Upper lobe of left lung (tissue), 6 donors: ENCODE data around the gene STX8. TPM values are rescaled to one million over a fixed set of nuclear protein-coding genes. Genes with fewer than 3 reads are reported as not detected.
A peak's percentile ranks its signal among the peaks of the same experiment; 100 is the strongest.

Experiments
- ATAC-seq, 2 donors: fragments of 200-7000 bp; cut with Tn5 transposase; one replicate each; pipeline ENCODE4 v1.9.1; 2022; ENCODE audit warnings: mild to moderate bottlenecking in 2 of 2, moderate library complexity in 2 of 2; ENCODE audit not compliant: low FRiP score in 2 of 2
- DNase-seq, 2 donors: peaks; one replicate each; pipeline ENCODE4 v3.0.0-alpha.2; 2019 to 2020
- H3K27ac ChIP-seq, 4 donors: fragments of 200-600 bp; sonication (generic); one replicate each; pipeline ENCODE4 v1.5.1; 2016 to 2019
- H3K27me3 ChIP-seq, 4 donors: fragments of 200-600 bp; sonication (generic); one replicate each; pipeline ENCODE4 v1.5.1; 2017 to 2019
- H3K36me3 ChIP-seq, 4 donors: fragments of 200-600 bp; sonication (generic); one replicate each; pipeline ENCODE4 v1.5.1; 2016 to 2019
- H3K4me1 ChIP-seq, 4 donors: fragments of 200-600 bp; sonication (generic); one replicate each; pipeline ENCODE4 v1.5.1; 2018 to 2019
- H3K4me3 ChIP-seq, 4 donors: fragments of 200-600 bp; sonication (generic); one replicate each; pipeline ENCODE4 v1.5.1; 2017 to 2019; ENCODE audit warnings: mild to moderate bottlenecking in 2 of 4, moderate library complexity in 1 of 4
- H3K9me3 ChIP-seq, 4 donors: fragments of 200-600 bp; sonication (generic); one replicate each; pipeline ENCODE4 v1.5.1; 2018 to 2019
- EP300 ChIP-seq, 4 donors: sonication (generic); formaldehyde crosslinking; IDR thresholded peaks; one replicate each; pipeline ENCODE4 v1.5.1; 2017; ENCODE audit warnings: antibody characterized with exemption in 4 of 4, control low read depth in 2 of 4
- POLR2A ChIP-seq, 4 donors: fragments of 450-650 bp; IDR thresholded peaks; one replicate each; pipeline ENCODE4 v1.5.1; 2016 to 2017; ENCODE audit warnings: antibody characterized with exemption in 4 of 4, mild to moderate bottlenecking in 2 of 4
- POLR2AphosphoS5 ChIP-seq, 2 donors: sonication (generic); formaldehyde crosslinking; IDR thresholded peaks; one replicate each; pipeline ENCODE4 v1.5.1; 2017; ENCODE audit warnings: antibody characterized with exemption in 2 of 2
- WGBS, 2 donors: methylation state at CpG; one replicate each; pipeline ENCODE4 v1.1.5; 2017 to 2018; 5-methylcytosine and 5-hydroxymethylcytosine counted together
- total RNA-seq, 6 donors: library from RNA; depleted of rRNA in 4 of 6; stranded (reverse); fragments of >200 nt in 4 of 6; gene quantifications; one replicate each; pipeline versions ENCODE4 v1.1.0 to v1.2.1, GENCODE V29; 2016 to 2021
- TF ChIP-seq, protein P1 (sequence below), 6 experiments: fragments of 450-650 bp in 4 of 6; fragments of 200-600 bp in 2 of 6; sonication (generic) in 2 of 6; IDR thresholded peaks; one replicate each; pipeline ENCODE4 v1.5.1; 2016 to 2019; ENCODE audit warnings: antibody characterized with exemption in 6 of 6
- donor health status: DM: no; HTN: no; CAD: no; lungs with moderate emphysema.
- donor health status: DM: no; HTN: yes; CAD: no; lungs with severe emphysema.

The STX8 gene
- total RNA-seq, 6 donors from 2014 or later, result 39.2 to 138 (median 52.3) TPM

DNA sequence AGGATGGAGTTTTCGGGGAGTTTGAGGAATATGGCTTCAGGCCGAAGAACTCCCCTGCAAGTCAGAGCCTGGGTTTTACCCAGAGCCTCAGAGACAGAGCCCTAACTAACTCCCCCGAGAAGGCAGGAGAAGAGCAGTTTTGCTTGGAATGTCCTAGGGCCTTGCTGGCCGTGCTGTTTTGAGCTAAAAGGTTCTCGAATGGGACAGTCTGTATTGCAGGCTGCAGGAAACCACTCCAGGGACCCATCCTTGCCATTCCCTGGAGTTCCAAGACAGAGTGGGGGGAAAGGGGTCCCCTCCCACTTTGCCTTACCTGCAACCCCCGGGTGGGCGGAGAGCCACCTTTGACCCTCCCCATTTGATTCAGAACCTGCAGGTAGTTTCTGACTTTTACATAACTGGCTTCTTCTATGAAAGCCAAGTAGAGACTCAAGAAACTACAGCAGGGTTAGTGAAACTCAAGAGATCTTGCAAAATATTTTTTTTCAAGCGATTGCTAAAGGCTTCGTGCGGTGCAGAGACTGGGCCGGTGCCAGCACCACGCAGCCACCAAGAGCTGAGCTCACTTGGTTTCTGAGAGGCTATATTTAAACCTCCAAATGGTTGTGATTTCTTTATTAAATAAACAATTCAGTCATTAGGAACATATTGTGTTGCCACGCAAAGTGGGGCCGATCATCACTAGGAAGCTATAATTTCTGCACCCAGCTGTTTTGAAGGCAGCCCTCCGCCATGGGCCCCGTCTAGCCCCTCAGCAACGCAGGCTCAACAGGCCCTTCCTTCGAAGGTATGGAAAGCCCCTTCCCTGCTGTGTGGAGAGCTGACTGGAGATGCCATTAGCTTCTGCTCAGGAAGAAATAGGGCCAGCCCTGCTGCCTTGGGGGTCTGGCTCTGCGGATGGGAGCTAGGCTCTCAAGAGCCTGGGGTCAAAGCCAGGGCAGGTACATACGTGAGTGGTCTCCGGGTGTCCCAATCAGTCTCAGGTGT is 331.3 kb downstream of the STX8 start:
- Histone ChIP-seq H3K4me3 (no peak overlapping the region), H3K9me3 (no peaks in the 10 kb centered on the region), H3K36me3 (peaks cover 0 to 12% (median 3%) of the 10 kb centered on the region in 4 donors), H3K27ac (peak overlapping the region; percentile 18 to 64 (median 28)), H3K4me1 (peaks cover 12 to 25% (median 21%) of the 10 kb centered on the region in 4 donors), H3K27me3 (no peaks in the 10 kb centered on the region)
- no peak for ATAC-seq
- peak in 1 of 2 donors; percentile 89 for DNase-seq
- WGBS, 2 donors, result 74 to 75% methylated on average over 21 of the region's 21 CpGs
- no peak for TF ChIP-seq POLR2AphosphoS5 (IDR thresholded peaks at IDR 0.05)
- TF ChIP-seq, protein P1, sequence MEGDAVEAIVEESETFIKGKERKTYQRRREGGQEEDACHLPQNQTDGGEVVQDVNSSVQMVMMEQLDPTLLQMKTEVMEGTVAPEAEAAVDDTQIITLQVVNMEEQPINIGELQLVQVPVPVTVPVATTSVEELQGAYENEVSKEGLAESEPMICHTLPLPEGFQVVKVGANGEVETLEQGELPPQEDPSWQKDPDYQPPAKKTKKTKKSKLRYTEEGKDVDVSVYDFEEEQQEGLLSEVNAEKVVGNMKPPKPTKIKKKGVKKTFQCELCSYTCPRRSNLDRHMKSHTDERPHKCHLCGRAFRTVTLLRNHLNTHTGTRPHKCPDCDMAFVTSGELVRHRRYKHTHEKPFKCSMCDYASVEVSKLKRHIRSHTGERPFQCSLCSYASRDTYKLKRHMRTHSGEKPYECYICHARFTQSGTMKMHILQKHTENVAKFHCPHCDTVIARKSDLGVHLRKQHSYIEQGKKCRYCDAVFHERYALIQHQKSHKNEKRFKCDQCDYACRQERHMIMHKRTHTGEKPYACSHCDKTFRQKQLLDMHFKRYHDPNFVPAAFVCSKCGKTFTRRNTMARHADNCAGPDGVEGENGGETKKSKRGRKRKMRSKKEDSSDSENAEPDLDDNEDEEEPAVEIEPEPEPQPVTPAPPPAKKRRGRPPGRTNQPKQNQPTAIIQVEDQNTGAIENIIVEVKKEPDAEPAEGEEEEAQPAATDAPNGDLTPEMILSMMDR (IDR thresholded peaks at IDR 0.05), result no peak
- no peak for TF ChIP-seq POLR2A (IDR thresholded peaks at IDR 0.05)
- no peak for TF ChIP-seq EP300 (IDR thresholded peaks at IDR 0.05)

DNA sequence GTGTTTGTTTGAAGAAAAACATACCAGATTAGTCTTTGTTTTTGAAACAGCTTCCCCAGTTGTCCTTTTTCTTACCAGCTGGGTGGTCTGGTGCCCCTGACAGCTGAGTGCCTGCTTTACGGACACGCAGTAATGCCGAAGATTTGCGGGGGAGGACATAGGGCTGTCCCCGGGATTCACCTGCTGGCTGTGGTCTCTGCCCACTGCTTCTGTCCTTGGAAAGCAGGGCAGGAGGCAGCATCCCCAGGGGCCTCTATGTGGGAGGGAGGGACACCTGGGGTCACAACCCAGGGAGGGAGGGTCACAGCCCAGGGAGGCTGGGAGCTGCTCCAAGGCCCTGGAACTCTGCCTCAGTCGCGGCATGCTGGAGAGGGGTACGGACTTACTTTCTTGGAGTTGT is 332.6 kb downstream of the STX8 start:
- no peak overlapping the region for H3K4me3 ChIP-seq
- ATAC-seq (no peak), DNase-seq (no peak)
- peak overlapping the region in 2 of 4 donors; percentile 86 to 90 for H3K27ac ChIP-seq
- 91 to 92% methylated on average over 8 of the region's 8 CpGs for WGBS, 2 donors
- H3K27me3 ChIP-seq, result no peaks in the 10 kb centered on the region
- TF ChIP-seq POLR2AphosphoS5 (IDR thresholded peaks at IDR 0.05) (no peak), POLR2A (IDR thresholded peaks at IDR 0.05) (no peak), EP300 (IDR thresholded peaks at IDR 0.05) (no peak)
- TF ChIP-seq, protein P1 (IDR thresholded peaks at IDR 0.05), result no peak
- no peaks in the 10 kb centered on the region for H3K36me3 ChIP-seq
- H3K9me3 ChIP-seq, result no peaks in the 10 kb centered on the region
- peaks cover 16 to 30% (median 27%) of the 10 kb centered on the region in 4 donors for H3K4me1 ChIP-seq

DNA sequence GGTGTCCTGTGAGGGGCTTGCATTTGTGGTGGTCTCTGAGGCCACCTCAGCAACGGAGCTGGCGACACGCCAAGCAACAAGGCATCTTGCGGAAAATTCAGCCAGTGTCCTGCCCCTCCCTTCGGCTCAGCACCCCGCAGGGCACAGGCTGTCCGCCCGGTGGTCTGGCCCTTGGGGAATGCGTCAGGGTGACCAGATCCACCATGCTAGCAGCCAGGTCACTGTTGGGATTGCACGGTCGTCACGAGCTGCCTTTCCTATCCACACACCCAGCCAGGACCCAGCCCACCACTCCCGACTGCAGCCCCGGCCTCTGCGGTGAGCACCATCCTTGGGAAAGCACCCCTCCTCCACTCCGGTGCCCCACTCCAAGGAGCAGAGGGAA is 333.1 kb downstream of the STX8 start:
- Histone ChIP-seq H3K36me3 (no peaks in the 10 kb centered on the region), H3K27ac (peak overlapping the region in 3 of 4 donors; percentile 86 to 92 (median 90)), H3K4me3 (no peak overlapping the region), H3K4me1 (peaks cover 16 to 30% (median 27%) of the 10 kb centered on the region in 4 donors), H3K9me3 (no peaks in the 10 kb centered on the region), H3K27me3 (no peaks in the 10 kb centered on the region)
- 91 to 100% methylated on average over 3 to 12 of the region's 16 CpGs for WGBS, 2 donors
- DNase-seq (peak in 1 of 2 donors; percentile 67), ATAC-seq (no peak)
- TF ChIP-seq POLR2AphosphoS5 (IDR thresholded peaks at IDR 0.05), result no peak
- no peak for TF ChIP-seq POLR2A (IDR thresholded peaks at IDR 0.05)
- TF ChIP-seq, protein P1 (IDR thresholded peaks at IDR 0.05), result no peak
- TF ChIP-seq EP300 (IDR thresholded peaks at IDR 0.05), result no peak

DNA sequence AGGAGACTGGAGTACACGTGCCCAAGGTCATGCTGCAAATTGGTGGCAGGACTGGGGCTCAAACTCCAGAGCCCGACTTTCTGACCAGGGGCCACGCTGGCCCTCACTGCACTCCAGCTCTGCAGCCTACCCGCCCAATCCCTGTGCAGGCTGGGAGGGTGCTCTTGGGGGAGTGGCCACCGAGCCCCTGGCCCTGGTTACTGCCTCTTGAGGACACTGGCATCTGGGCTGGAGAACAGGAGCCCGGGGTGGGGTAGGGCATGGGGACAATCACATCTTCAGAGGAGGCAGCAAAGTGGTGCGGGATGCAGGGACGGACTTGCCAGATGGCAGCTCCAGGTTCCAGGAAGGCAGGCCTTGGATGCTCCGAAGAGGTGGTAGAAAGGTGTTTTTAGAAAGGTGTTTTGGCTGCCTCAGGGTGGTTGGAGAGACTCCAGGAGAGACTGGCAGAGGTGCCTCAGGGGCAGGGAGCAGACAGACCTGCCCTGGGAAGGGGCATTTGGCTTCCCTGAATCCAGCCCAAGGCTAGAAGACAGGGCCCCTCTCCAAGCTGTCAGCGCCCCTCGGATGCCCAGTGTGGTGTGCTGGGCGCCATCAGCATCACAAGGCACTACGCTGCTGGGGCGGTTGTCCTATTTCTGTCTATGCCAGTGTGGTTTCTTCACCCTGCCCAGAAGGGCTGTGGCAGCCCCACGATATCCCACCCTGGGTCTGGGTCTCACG is 333.7 kb downstream of the STX8 start:
- WGBS, 2 donors, result 89 to 90% methylated on average over 14 to 16 of the region's 16 CpGs
- no peaks in the 10 kb centered on the region for H3K9me3 ChIP-seq
- DNase-seq, result peak in 1 of 2 donors; percentile 49
- H3K36me3 ChIP-seq, result no peaks in the 10 kb centered on the region
- ATAC-seq, result no peak
- peak overlapping the region; percentile 86 to 92 (median 88) for H3K27ac ChIP-seq
- TF ChIP-seq POLR2AphosphoS5 (IDR thresholded peaks at IDR 0.05) (no peak), EP300 (IDR thresholded peaks at IDR 0.05) (no peak)
- TF ChIP-seq, protein P1 (IDR thresholded peaks at IDR 0.05), result no peak
- H3K4me3 ChIP-seq, result no peak overlapping the region
- no peaks in the 10 kb centered on the region for H3K27me3 ChIP-seq
- peaks cover 16 to 30% (median 27%) of the 10 kb centered on the region in 4 donors for H3K4me1 ChIP-seq
